K562 (cell line): ENCODE measurements around the gene ZNF816. TPM values are rescaled to one million over a fixed set of nuclear protein-coding genes. Genes with fewer than 3 reads are reported as not detected.

Source experiments
- ERF ChIP-seq: fragments of 450-650 bp; formaldehyde crosslinking; IDR thresholded peaks from 2 replicates; pipeline ENCODE4 v1.4.0; 2020; ENCODE audit warnings: mild to moderate bottlenecking, mixed read lengths
- polyA plus RNA-seq, 8 experiments: library from polyadenylated mRNA; depleted of rRNA in 4 of 8; stranded (reverse) in 5 of 8; unstranded in 3 of 8; fragments of >200 nt; fragmentation: Nextera tagmentation in 2 of 8; fragmentation: Illumina TruSeq in 1 of 8; extraction: Ambion mirVana in 2 of 8; extraction: Trizol in 1 of 8; gene quantifications; 2 replicates each; pipeline versions ENCODE4 v1.2.1 to v1.2.3, GENCODE V29; 2011 to 2014; ENCODE audit warnings: inconsistent platforms in 1 of 8, missing spikeins in 1 of 8
- total RNA-seq, 7 experiments: library from RNA; depleted of rRNA in 6 of 7; stranded (reverse); fragments of >200 nt in 6 of 7; fragmentation: Illumina TruSeq in 2 of 7; extraction: Trizol in 2 of 7; gene quantifications; 2 replicates each; pipeline versions ENCODE4 v1.2.1 to v1.2.3, GENCODE V29; 2011 to 2021; ENCODE audit warnings: low replicate concordance in 1 of 7
- TF ChIP-seq, protein P1 (sequence below), 2 experiments: fragments of 450-650 bp; formaldehyde crosslinking in 1 of 2; IDR thresholded peaks; 2 replicates each; pipeline versions ENCODE4 v1.4.0 to v1.6.1; 2014 to 2020; ENCODE audit warnings: mild to moderate bottlenecking in 2 of 2, borderline replicate concordance in 1 of 2, low read depth in 1 of 2
- TF ChIP-seq, protein P2 (sequence below): sonication (generic); formaldehyde crosslinking; IDR thresholded peaks from 2 replicates; pipeline ENCODE4 v1.9.0; 2022; ENCODE audit warnings: mild to moderate bottlenecking, missing genetic modification reagents

The ZNF816 gene
- total and polyA plus RNA-seq, 9 of the 15 experiments (the other 6 are each of a cell fraction or from before 2014, with no cell fraction given) = 8.6 to 23.4 (median 13.0) TPM

DNA sequence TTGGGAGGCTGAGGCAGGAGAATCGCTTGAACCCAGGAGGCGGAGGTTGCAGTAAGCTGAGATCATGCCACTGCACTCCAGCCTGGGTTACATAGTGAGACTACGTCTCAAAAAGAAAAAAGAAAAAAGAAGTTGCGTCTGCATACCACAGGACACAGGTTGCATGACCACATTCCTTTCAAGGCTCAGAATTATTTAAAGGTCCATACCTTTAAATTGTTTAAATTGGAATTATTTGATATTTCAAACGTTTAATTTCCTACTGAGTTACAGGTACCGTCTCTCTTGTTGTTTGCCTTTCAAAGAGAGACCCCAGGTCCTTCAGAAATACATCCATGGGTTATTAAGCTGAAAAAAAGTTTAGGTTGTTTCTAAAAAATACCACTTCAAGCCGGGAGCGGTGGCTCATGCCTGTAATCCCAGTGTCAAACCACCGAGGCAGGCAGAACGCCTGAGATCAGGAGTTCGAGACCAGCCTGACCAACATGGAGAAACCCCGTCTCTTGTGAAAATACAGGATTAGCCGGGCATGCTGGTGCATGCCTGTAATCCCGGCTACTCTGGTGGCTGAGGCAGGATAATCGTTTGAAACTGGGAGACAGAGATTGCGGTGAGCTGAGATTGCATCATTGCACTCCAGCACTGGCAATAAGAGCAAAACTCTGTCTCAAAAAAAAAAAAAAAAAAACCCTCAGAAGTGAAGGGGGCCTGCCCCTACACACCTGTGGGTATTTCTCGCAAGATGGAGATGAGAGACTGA is 18.6 kb downstream of the ZNF816 start (continued):
- TF ChIP-seq, protein P1, sequence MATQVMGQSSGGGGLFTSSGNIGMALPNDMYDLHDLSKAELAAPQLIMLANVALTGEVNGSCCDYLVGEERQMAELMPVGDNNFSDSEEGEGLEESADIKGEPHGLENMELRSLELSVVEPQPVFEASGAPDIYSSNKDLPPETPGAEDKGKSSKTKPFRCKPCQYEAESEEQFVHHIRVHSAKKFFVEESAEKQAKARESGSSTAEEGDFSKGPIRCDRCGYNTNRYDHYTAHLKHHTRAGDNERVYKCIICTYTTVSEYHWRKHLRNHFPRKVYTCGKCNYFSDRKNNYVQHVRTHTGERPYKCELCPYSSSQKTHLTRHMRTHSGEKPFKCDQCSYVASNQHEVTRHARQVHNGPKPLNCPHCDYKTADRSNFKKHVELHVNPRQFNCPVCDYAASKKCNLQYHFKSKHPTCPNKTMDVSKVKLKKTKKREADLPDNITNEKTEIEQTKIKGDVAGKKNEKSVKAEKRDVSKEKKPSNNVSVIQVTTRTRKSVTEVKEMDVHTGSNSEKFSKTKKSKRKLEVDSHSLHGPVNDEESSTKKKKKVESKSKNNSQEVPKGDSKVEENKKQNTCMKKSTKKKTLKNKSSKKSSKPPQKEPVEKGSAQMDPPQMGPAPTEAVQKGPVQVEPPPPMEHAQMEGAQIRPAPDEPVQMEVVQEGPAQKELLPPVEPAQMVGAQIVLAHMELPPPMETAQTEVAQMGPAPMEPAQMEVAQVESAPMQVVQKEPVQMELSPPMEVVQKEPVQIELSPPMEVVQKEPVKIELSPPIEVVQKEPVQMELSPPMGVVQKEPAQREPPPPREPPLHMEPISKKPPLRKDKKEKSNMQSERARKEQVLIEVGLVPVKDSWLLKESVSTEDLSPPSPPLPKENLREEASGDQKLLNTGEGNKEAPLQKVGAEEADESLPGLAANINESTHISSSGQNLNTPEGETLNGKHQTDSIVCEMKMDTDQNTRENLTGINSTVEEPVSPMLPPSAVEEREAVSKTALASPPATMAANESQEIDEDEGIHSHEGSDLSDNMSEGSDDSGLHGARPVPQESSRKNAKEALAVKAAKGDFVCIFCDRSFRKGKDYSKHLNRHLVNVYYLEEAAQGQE (IDR thresholded peaks at IDR 0.05; ENCODE audit: borderline replicate concordance) = no peak
- TF ChIP-seq, protein P1 (CRISPR knock-in tag; IDR thresholded peaks at IDR 0.05; ENCODE audit: low read depth) = no peak
- TF ChIP-seq ERF = no peak
- TF ChIP-seq, protein P2, sequence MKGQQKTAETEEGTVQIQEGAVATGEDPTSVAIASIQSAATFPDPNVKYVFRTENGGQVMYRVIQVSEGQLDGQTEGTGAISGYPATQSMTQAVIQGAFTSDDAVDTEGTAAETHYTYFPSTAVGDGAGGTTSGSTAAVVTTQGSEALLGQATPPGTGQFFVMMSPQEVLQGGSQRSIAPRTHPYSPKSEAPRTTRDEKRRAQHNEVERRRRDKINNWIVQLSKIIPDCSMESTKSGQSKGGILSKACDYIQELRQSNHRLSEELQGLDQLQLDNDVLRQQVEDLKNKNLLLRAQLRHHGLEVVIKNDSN = no peak
